AG09309 (cell line): ENCODE data around the gene KRI1.
A peak's percentile ranks its signal among the peaks of the same experiment; 100 is the strongest.
"Not testable (repeated sequence)": the region's sequence is repeated elsewhere in the genome, so short reads cannot be mapped to it uniquely, and the experiment has no call there.

Experiments
- DNase-seq: peaks from one replicate; pipeline ENCODE4 v3.0.0-alpha.2; 2010; ENCODE audit warnings: low read depth
- H3K4me3 ChIP-seq: 2 replicates; pipeline ENCODE4 v1.5.1; 2011; ENCODE audit warnings: mild to moderate bottlenecking, low read depth, low read length, moderate library complexity; ENCODE audit not compliant: control insufficient read depth
- TF ChIP-seq, protein P1 (sequence below): IDR thresholded peaks from 2 replicates; pipeline ENCODE4 v1.5.1; 2011; ENCODE audit warnings: mild to moderate bottlenecking, low read depth, low read length, inconsistent platforms; ENCODE audit not compliant: insufficient read depth, control insufficient read depth; ENCODE audit errors: missing control alignments

Gene KRI1

DNA sequence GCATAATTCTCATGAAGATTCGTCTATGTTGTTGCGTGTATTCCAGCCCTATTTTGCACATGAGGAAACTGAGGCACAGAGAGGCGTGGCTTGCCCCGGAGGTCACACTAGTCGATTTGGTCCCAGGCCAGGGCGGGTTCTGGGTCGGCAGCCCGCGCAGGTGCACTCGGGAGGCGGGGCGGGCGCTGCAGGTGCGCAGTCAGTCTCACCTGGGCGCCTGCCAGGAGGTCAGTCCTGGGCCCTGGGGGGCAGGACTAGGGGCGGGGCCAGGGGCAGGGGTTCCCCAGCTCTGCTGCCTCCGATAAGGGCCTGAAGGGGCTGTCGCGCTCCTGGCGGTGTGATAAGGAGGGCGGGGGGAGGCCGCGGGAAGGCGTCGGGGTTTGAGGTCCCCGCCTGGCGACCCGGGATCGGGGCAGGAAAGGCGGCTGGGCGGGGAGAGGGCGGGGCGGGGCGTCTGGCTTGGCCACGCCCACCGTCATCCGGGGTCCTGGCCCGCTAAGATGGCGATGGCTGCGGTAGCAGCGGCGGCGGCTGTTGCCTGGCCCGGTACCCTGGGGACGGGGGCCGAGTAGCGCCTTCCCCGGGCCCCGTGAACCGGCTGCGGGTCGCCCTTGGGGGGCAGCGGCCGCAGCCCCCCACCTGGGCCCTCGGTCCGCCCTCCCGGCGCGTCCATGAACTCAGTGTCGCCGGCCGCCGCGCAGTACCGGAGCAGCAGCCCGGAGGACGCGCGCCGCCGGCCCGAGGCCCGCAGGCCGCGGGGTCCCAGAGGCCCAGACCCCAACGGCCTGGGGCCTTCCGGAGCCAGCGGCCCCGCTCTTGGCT, 22.2 kb downstream of the KRI1 start, which contains the start of gene ATG4D:
Gene ATG4D, plus strand, starts transcription at position 485 of the 822 bp plus-strand sequence. Its CDS starts 187 bp downstream, at position 672.
- H3K4me3 ChIP-seq = peak within 1 kb of the TSS; percentile 80
- DNase-seq = no peak
- TF ChIP-seq, protein P1, sequence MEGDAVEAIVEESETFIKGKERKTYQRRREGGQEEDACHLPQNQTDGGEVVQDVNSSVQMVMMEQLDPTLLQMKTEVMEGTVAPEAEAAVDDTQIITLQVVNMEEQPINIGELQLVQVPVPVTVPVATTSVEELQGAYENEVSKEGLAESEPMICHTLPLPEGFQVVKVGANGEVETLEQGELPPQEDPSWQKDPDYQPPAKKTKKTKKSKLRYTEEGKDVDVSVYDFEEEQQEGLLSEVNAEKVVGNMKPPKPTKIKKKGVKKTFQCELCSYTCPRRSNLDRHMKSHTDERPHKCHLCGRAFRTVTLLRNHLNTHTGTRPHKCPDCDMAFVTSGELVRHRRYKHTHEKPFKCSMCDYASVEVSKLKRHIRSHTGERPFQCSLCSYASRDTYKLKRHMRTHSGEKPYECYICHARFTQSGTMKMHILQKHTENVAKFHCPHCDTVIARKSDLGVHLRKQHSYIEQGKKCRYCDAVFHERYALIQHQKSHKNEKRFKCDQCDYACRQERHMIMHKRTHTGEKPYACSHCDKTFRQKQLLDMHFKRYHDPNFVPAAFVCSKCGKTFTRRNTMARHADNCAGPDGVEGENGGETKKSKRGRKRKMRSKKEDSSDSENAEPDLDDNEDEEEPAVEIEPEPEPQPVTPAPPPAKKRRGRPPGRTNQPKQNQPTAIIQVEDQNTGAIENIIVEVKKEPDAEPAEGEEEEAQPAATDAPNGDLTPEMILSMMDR = no peak

- DNase-seq = no peak
- TF ChIP-seq, protein P1 = no peak
- no peak overlapping the region; the same call in 1 of the 2 replicates for H3K4me3 ChIP-seq
These were observed 22.8 kb downstream of the KRI1 start for GRCh38 chr19:10543059-10543419.

- DNase-seq, H3K4me3 ChIP-seq: not testable (repeated sequence)
These were observed 26.8 kb downstream of the KRI1 start for GRCh38 chr19:10539016-10539415.

DNA sequence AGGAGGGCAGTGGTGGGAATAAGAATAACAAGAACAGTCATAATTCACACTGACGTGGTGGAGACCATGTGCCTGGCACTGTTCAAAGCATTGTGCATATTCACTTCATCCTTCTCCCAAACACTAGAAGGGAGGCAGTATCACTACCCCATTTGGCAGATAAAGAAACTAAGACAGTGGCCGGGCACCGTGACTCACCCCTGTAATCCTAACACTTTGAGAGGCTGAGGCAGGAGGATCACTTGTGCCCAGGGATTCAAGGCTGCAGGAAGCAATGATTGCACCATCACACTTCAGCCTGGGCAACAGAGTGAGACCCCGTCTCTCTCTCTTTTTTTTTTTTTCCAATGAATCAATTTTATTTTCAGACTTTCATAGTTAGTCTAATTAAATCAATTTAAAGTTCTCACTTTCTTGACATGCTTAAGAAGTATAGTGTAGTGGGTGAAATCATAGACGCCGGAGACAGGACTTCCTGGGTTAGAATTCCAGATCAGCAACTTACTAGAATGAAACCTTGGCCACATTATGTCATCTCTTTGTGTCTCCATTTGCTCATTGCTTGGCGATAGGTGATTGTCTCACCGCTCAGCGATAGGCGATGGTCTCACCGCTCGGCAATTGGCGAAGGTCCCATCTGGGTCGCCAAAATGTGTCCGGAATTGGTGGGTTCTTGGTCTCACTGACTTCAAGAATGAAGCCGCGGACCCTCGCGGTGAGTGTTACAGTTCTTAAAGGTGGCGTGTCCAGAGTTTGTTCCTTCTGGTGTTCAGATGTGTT, 27.4 kb downstream of the KRI1 start:
- DNase-seq = no peak
- TF ChIP-seq, protein P1 = no peak
- no peak overlapping the region for H3K4me3 ChIP-seq

GRCh38 chr19:10537668-10538067, 28.1 kb downstream of the KRI1 start:
- TF ChIP-seq, protein P1 = no peak
- H3K4me3 ChIP-seq = no peak overlapping the region
- no peak for DNase-seq

- H3K4me3 ChIP-seq = no peak overlapping the region
- TF ChIP-seq, protein P1 = no peak
- no peak for DNase-seq
These were observed 30.2 kb downstream of the KRI1 start for GRCh38 chr19:10535613-10536012.

DNA sequence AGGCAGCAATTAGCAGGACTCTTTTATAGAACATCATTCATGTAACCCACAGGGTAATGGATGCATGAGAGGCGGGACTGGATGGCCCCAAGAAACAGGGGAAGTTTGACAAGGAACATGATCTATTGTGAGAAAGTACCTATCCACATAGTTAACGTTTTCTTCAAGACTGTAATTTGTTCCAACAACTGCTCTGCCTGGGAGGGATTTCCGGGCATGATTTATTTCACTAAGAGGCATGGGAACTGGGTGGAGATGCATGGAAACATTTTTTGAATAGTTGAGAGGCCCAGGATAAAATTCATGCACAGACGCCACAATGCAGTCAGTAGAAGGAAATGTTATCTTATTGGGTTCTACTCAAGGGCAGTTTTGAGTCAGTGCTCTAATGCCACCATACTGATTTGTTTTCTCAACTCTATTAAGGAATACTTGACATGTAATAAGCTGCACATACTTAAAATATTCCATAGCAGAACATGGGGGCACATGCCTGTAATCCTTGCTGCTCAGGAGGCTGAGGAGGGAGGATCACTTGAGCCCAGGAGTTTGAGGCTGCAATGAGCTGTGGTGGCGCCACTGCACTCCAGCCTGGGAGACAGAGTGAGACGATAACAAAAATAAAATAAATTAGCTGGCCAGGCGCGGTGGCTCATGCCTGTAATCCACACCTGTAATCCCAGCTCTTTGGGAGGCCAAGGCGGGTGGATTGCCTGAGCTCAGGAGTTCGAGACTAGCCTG, 32.0 kb downstream of the KRI1 start:
- TF ChIP-seq, protein P1 = no peak
- no peak overlapping the region for H3K4me3 ChIP-seq
- DNase-seq = peak; percentile 76
